Measurements from ENCODE around the gene IQCM. TPM values are rescaled to one million over a fixed set of nuclear protein-coding genes. Genes with fewer than 3 reads are reported as not detected.

Gene IQCM
- total RNA-seq, 1 experiment from 2014 or later = 0.11 TPM

- TF ChIP-seq ZNF532 (CRISPR knock-in tag; IDR thresholded peaks at IDR 0.05; ENCODE audit: borderline replicate concordance) = no peak
- no peak for TF ChIP-seq E2F1 (CRISPR knock-in tag; IDR thresholded peaks at IDR 0.05)
- TF ChIP-seq NFYB (CRISPR knock-in tag; conservative IDR thresholded peaks at IDR 0.05; ENCODE audit: low read depth) = no peak
- no peak for TF ChIP-seq MLX (CRISPR knock-in tag; IDR thresholded peaks at IDR 0.05)
Measured at GRCh38 chr4:149605601-149606378, 209.9 kb downstream of the IQCM start (continued).

- ChIA-PET POLR2A (no interaction called here), CTCF (interaction anchor here (0.7 kb wide), 1 partner anchor 88 kb away, joined by 3 read pairs; no protein-coding TSS in a partner anchor)
- peaks cover 14% of the 10 kb centered on the region for H3K4me1 Mint-ChIP-seq
- H3K27me3 Mint-ChIP-seq (ENCODE audit: low read depth) = no peaks in the 10 kb centered on the region
- no peak overlapping the region for H3K27ac Mint-ChIP-seq
- H3K9me3 Mint-ChIP-seq = peaks cover 5% of the 10 kb centered on the region
- no peak overlapping the region for H3K4me3 Mint-ChIP-seq
- ATAC-seq (no peak), DNase-seq (ENCODE audit: low spot score) (no peak)
- H3K36me3 Mint-ChIP-seq = no peaks in the 10 kb centered on the region
- TF ChIP-seq ZNF512 (CRISPR knock-in tag; IDR thresholded peaks at IDR 0.05; ENCODE audit: borderline replicate concordance) (no peak), NFE2L1 (CRISPR knock-in tag; IDR thresholded peaks at IDR 0.05) (no peak), FOXK1 (CRISPR knock-in tag; IDR thresholded peaks at IDR 0.05) (no peak), OVOL2 (CRISPR knock-in tag; IDR thresholded peaks at IDR 0.05; ENCODE audit: borderline replicate concordance) (no peak), TEAD4 (CRISPR knock-in tag; IDR thresholded peaks at IDR 0.05) (no peak), TCF7 (CRISPR knock-in tag; IDR thresholded peaks at IDR 0.05; ENCODE audit: low read depth) (no peak), TP53 (CRISPR knock-in tag; IDR thresholded peaks at IDR 0.05) (no peak), ATF3 (CRISPR knock-in tag; conservative IDR thresholded peaks at IDR 0.05) (no peak), ZNF671 (CRISPR knock-in tag; IDR thresholded peaks at IDR 0.05) (no peak), JAZF1 (CRISPR knock-in tag; IDR thresholded peaks at IDR 0.05) (no peak), USF1 (CRISPR knock-in tag; IDR thresholded peaks at IDR 0.05) (no peak), EMX1 (CRISPR knock-in tag; IDR thresholded peaks at IDR 0.05) (no peak), NR1H2 (CRISPR knock-in tag; IDR thresholded peaks at IDR 0.05) (no peak)
Measured at GRCh38 chr4:149604827-149605226, 210.8 kb downstream of the IQCM start.
